PC-3 (cell line): Measurements from ENCODE around the gene ZMIZ1. TPM values are rescaled to one million over a fixed set of nuclear protein-coding genes. Genes with fewer than 3 reads are reported as not detected.
A peak's percentile ranks its signal among the peaks of the same experiment; 100 is the strongest.

ENCODE experiments used
- ATAC-seq: fragments of 200-7000 bp; cut with Tn5 transposase; 2 replicates; pipeline ENCODE4 v1.9.1; 2020; ENCODE audit warnings: mild to moderate bottlenecking, moderate library complexity
- BruUV-seq: library from RNA; stranded (reverse); fragments of 400-500 nt; replicated peaks from 2 replicates; lab custom pipeline; 2021; lab: Mats Ljungman, UMichigan
- CTCF ChIA-PET: fragments of 300-600 bp; sonication (Branson Sonifier 250); formaldehyde crosslinking; loops from one replicate; lab custom pipeline; 2022; ENCODE audit warnings: antibody characterized with exemption; lab: Charles Lee
- POLR2A ChIA-PET: fragments of 300-600 bp; sonication (Branson Sonifier 250); formaldehyde crosslinking; loops from one replicate; lab custom pipeline; 2022; ENCODE audit warnings: antibody characterized with exemption; ENCODE audit not compliant: unreplicated experiment; lab: Charles Lee
- DNase-seq: peaks from one replicate; pipeline ENCODE4 v3.0.0-alpha.2; 2015
- H2AFZ ChIP-seq: fragments of 300-600 bp; sonication (generic); 2 replicates; pipeline ENCODE4 v1.6.0; 2016; ENCODE audit warnings: antibody characterized with exemption, low read length
- H3F3A ChIP-seq: fragments of 300-600 bp; sonication (generic); one replicate; pipeline ENCODE4 v1.6.0; 2017; ENCODE audit warnings: antibody characterized with exemption, low read length, control low read depth, mild to moderate bottlenecking; ENCODE audit not compliant: unreplicated experiment
- H3K27ac ChIP-seq: fragments of 300-600 bp; sonication (generic); 2 replicates; pipeline ENCODE4 v1.5.1; 2016; ENCODE audit warnings: mild to moderate bottlenecking, low read length
- H3K27me3 ChIP-seq: fragments of 300-600 bp; sonication (generic); 2 replicates; pipeline ENCODE4 v1.6.1; 2016; ENCODE audit warnings: low read length, mixed read lengths
- H3K36me3 ChIP-seq: fragments of 300-600 bp; sonication (generic); 2 replicates; pipeline ENCODE4 v1.6.1; 2016; ENCODE audit warnings: low read depth, mixed run types, low read length, mixed read lengths
- H3K4me1 ChIP-seq: fragments of 300-600 bp; sonication (generic); 2 replicates; pipeline ENCODE4 v1.5.1; 2016; ENCODE audit warnings: low read length; ENCODE audit not compliant: insufficient read depth
- H3K4me2 ChIP-seq: fragments of 300-600 bp; sonication (generic); 2 replicates; pipeline ENCODE4 v1.6.0; 2016; ENCODE audit warnings: low read length
- H3K4me3 ChIP-seq: fragments of 300-600 bp; sonication (generic); 2 replicates; pipeline ENCODE4 v1.5.1; 2016; ENCODE audit warnings: mild to moderate bottlenecking, low read length, mixed read lengths
- H3K79me2 ChIP-seq: fragments of 300-600 bp; sonication (generic); 2 replicates; pipeline ENCODE4 v1.6.1; 2017; ENCODE audit warnings: low read length, mixed read lengths
- H3K9ac ChIP-seq: fragments of 300-600 bp; sonication (generic); 2 replicates; pipeline ENCODE4 v1.6.0; 2016; ENCODE audit warnings: mild to moderate bottlenecking, low read length
- H3K9me2 ChIP-seq: fragments of 300-600 bp; sonication (generic); replicated peaks from 2 replicates; pipeline ENCODE4 v1.6.1; 2016; ENCODE audit warnings: mixed run types, low read length, mixed read lengths
- H3K9me3 ChIP-seq: fragments of 300-600 bp; sonication (generic); 2 replicates; pipeline ENCODE4 v1.6.1; 2016; ENCODE audit warnings: low read length, mixed read lengths
- H4K20me1 ChIP-seq: fragments of 300-600 bp; sonication (generic); 2 replicates; pipeline ENCODE4 v1.6.1; 2016; ENCODE audit warnings: low read length, mixed read lengths
- EZH2 ChIP-seq: fragments of 300-600 bp; sonication (generic); IDR thresholded peaks from one replicate; pipeline ENCODE4 v1.6.1; 2017; ENCODE audit warnings: antibody characterized with exemption, mild to moderate bottlenecking, low read length; ENCODE audit not compliant: unreplicated experiment
- EZH2phosphoT487 ChIP-seq: fragments of 300-600 bp; sonication (generic); IDR thresholded peaks from 2 replicates; pipeline ENCODE4 v1.6.1; 2018; ENCODE audit warnings: mild to moderate bottlenecking, antibody characterized with exemption, low read length, borderline replicate concordance
- intact Hi-C: fragments of 100-400 bp; cut with micrococcal nuclease; formaldehyde crosslinking; loops from 2 replicates; pipeline ENCODE4 v1.9.0; 2023
- total RNA-seq: library from RNA; depleted of rRNA; stranded (reverse); fragments of >200 nt; gene quantifications from 2 replicates; pipeline ENCODE4 v1.2.3, GENCODE V29; 2014
- TF ChIP-seq, protein P1 (sequence below): fragments of 300-600 bp; sonication (generic); conservative IDR thresholded peaks from 2 replicates; pipeline ENCODE4 v1.5.1; 2017; ENCODE audit warnings: antibody characterized with exemption, low read depth, mild to moderate bottlenecking, low read length

The ZMIZ1 gene
- total RNA-seq, 1 experiment from 2014 or later = 55.4 TPM

DNA sequence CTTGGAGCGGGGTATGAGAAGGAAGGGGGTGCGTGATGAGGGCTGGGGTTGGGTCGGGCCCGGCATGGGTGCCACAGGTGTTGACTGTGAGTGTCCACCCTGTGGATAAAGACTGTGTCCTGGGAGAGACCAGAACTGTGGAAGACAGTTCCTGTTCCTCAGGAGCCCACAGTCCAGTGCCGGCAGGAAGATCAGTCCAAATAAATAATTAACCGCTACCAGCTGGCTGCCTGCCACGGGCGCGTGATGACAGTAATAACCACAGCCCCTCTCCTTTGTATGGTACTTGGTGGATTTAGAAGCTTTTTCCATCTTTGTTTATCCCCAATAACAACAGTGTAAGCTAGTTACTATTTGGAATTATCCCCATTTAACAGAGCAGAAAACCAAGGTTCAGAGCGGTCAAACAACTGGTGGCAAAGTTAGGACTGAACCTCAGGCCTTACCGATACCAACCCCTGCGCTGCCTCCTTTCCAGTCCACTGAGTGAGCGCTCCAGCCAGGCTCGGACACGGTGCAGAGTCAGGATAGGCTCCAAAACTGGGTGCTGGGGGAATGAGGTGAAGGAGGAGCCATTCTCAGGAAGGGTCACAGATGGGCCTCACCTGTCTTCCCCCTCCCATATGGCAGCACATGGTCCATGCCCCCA is 5.1 kb downstream of the ZMIZ1 start:
- ChIA-PET POLR2A (no interaction called here), CTCF (interaction anchor here (0.9 kb wide), 1 partner anchor 121 kb away, joined by 3 read pairs; no protein-coding TSS in a partner anchor)
- H3K79me2 ChIP-seq = peaks cover 96% of the 10 kb centered on the region
- BruUV-seq = no TSS peak
- H3K9ac ChIP-seq = no peak overlapping the region
- H3K4me3 ChIP-seq = no peak overlapping the region
- H3K27ac ChIP-seq = no peak overlapping the region
- H3K9me2 ChIP-seq = no peaks in the 10 kb centered on the region
- no peak overlapping the region for H2AFZ ChIP-seq
- intact Hi-C loops = no loop called here
- no peak overlapping the region for H3K4me2 ChIP-seq
- H3F3A ChIP-seq = no peaks in the 10 kb centered on the region
- H4K20me1 ChIP-seq = peaks cover 66% of the 10 kb centered on the region
- H3K9me3 ChIP-seq = no peaks in the 10 kb centered on the region
- TF ChIP-seq EZH2 = no peak
- TF ChIP-seq, protein P1, sequence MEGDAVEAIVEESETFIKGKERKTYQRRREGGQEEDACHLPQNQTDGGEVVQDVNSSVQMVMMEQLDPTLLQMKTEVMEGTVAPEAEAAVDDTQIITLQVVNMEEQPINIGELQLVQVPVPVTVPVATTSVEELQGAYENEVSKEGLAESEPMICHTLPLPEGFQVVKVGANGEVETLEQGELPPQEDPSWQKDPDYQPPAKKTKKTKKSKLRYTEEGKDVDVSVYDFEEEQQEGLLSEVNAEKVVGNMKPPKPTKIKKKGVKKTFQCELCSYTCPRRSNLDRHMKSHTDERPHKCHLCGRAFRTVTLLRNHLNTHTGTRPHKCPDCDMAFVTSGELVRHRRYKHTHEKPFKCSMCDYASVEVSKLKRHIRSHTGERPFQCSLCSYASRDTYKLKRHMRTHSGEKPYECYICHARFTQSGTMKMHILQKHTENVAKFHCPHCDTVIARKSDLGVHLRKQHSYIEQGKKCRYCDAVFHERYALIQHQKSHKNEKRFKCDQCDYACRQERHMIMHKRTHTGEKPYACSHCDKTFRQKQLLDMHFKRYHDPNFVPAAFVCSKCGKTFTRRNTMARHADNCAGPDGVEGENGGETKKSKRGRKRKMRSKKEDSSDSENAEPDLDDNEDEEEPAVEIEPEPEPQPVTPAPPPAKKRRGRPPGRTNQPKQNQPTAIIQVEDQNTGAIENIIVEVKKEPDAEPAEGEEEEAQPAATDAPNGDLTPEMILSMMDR = no peak
- TF ChIP-seq EZH2phosphoT487 = no peak
- peaks cover 46% of the 10 kb centered on the region for H3K4me1 ChIP-seq
- no peak for ATAC-seq
- H3K36me3 ChIP-seq = 0 out of 2 replicates have a peak, but pooled peaks cover 3% of the 10 kb centered on the region
- peak; percentile 71 for DNase-seq
- H3K27me3 ChIP-seq = no peaks in the 10 kb centered on the region

DNA sequence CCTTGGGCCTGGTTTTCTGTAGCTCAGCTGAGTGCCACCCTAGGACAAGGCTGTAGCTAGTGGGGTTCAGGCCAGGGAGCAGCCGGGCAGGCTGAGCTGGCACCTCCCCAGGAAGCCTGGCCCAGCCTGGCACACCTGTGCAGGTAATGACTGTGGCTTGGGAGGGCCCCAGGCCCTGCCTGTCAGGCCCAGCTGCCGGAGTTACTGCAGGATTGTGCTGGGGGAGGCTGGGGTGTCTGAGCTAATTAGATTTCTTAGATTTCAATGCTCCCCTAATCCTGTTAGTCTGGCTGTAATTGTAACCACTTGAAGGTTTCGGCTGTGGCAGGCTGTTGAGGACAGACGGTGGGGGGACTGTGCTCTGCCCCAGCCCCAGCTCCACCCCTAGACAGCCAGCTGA is 6.0 kb downstream of the ZMIZ1 start:
- Histone ChIP-seq H3K27me3 (no peaks in the 10 kb centered on the region), H3K9ac (no peak overlapping the region), H3K79me2 (peaks cover 100% of the 10 kb centered on the region), H3K9me3 (no peaks in the 10 kb centered on the region), H3K4me1 (peaks cover 54% of the 10 kb centered on the region), H3K4me3 (no peak overlapping the region), H3K9me2 (no peaks in the 10 kb centered on the region), H3K4me2 (no peak overlapping the region), H3K27ac (no peak overlapping the region), H4K20me1 (peaks cover 71% of the 10 kb centered on the region), H2AFZ (no peak overlapping the region), H3K36me3 (0 out of 2 replicates have a peak, but pooled peaks cover 3% of the 10 kb centered on the region), H3F3A (no peaks in the 10 kb centered on the region)
- no peak for DNase-seq
- ChIA-PET CTCF (interaction anchor here (0.9 kb wide), 1 partner anchor 120 kb away, joined by 3 read pairs; no protein-coding TSS in a partner anchor), POLR2A (no interaction called here)
- ATAC-seq = no peak
- intact Hi-C loops = no loop called here
- no TSS peak for BruUV-seq
- TF ChIP-seq, protein P1 = no peak
- TF ChIP-seq EZH2 (no peak), EZH2phosphoT487 (no peak)

- Histone ChIP-seq H3K4me1 (peaks cover 58% of the 10 kb centered on the region), H3K27me3 (no peaks in the 10 kb centered on the region), H4K20me1 (peaks cover 72% of the 10 kb centered on the region), H3K79me2 (peaks cover 100% of the 10 kb centered on the region), H3K4me3 (no peak overlapping the region), H3K4me2 (no peak overlapping the region), H3F3A (no peaks in the 10 kb centered on the region), H3K9me3 (no peaks in the 10 kb centered on the region), H3K9ac (no peak overlapping the region), H3K9me2 (no peaks in the 10 kb centered on the region), H3K27ac (no peak overlapping the region), H2AFZ (no peak overlapping the region), H3K36me3 (0 out of 2 replicates have a peak, but pooled peaks cover 3% of the 10 kb centered on the region)
- ChIA-PET POLR2A (no interaction called here), CTCF (no interaction called here)
- no peak for DNase-seq
- TF ChIP-seq EZH2phosphoT487 (no peak), EZH2 (no peak)
- TF ChIP-seq, protein P1 = no peak
- ATAC-seq = no peak
- no TSS peak for BruUV-seq
- intact Hi-C loops = no loop called here
Observed at GRCh38 chr10:79075418-79075817, 6.7 kb downstream of the ZMIZ1 start.
